Erythroblast (primary cell): Measurements from ENCODE around the gene TPM1.
A peak's percentile ranks its signal among the peaks of the same experiment; 100 is the strongest.

Experiments used
- GATA1 ChIP-seq: IDR thresholded peaks from 2 replicates; pipeline ENCODE4 v1.6.1; 2011; ENCODE audit warnings: low read depth, mild to moderate bottlenecking, control low read depth, low read length, moderate library complexity
- POLR2A ChIP-seq: IDR thresholded peaks from 2 replicates; pipeline ENCODE4 v1.6.1; 2011; ENCODE audit warnings: mild to moderate bottlenecking, low read length

GRCh38 chr15:63059075-63059474 is 16.5 kb downstream of the TPM1 start:
- peak; percentile 1 for TF ChIP-seq POLR2A
- no peak for TF ChIP-seq GATA1
